ENCODE measurements around the gene DOC2B. TPM values are rescaled to one million over a fixed set of nuclear protein-coding genes. Genes with fewer than 3 reads are reported as not detected.

Gene DOC2B
- total RNA-seq = not detected

DNA sequence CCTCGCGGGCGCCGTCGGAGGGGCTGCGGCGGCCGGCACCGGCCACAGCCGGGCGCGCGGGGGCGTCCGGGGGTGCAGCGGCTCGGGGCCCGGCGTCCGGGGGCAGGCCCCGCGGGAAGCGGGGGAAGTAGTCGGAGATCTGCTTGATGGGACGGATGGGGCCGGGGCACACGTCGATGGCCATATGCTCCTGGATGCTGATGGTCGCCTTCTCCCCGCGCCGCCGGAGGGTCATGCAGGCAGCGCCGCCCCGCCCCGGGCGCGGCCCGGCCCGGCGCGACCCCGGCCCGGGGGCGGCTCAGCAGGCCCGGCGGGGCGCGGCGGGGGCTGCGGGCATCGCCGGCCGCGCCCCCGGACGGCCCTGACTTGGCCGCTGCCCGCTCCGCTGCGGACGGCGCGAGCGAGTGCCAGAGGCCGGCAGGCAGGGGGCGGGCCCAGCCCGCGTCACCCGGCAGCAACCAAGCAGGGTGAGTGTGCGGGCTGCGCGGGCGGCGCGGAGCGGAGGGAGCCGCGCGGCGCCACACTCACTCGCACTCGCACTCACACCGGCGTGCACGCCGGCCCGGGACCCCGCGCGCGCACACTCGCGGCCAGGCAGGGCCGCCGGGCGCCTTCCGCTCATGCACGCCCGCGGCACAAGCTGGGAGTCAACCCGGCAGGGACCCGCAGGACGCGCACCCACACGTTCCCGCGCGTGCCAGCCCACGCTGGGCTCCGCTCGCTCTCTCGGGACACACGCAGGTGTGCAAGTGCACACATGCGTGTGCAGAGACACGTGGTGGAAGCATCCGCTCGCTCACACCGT, at the start of gene DOC2B:
DOC2B (minus strand) TSS at position 406 of the 805 bp plus-strand sequence; CDS start at position 235, 171 bp downstream.
- DNase-seq (peak; percentile 9), ATAC-seq (peak; percentile 42)
- ChIA-PET POLR2A (no interaction called here), CTCF (no interaction called here)
- Mint-ChIP-seq H3K27ac (no peak within 1 kb of the TSS), H3K4me1 (ENCODE audit: low read depth) (peaks cover 3% of the 10 kb centered on the region), H3K4me3 (no peak within 1 kb of the TSS), H3K36me3 (ENCODE audit: low read depth) (no peaks in the 10 kb centered on the region), H3K27me3 (peaks cover 32% of the 10 kb centered on the region), H3K9me3 (no peaks in the 10 kb centered on the region)
- intact Hi-C loops (cut with micrococcal nuclease) = no loop called here
- TF ChIP-seq, protein P1, sequence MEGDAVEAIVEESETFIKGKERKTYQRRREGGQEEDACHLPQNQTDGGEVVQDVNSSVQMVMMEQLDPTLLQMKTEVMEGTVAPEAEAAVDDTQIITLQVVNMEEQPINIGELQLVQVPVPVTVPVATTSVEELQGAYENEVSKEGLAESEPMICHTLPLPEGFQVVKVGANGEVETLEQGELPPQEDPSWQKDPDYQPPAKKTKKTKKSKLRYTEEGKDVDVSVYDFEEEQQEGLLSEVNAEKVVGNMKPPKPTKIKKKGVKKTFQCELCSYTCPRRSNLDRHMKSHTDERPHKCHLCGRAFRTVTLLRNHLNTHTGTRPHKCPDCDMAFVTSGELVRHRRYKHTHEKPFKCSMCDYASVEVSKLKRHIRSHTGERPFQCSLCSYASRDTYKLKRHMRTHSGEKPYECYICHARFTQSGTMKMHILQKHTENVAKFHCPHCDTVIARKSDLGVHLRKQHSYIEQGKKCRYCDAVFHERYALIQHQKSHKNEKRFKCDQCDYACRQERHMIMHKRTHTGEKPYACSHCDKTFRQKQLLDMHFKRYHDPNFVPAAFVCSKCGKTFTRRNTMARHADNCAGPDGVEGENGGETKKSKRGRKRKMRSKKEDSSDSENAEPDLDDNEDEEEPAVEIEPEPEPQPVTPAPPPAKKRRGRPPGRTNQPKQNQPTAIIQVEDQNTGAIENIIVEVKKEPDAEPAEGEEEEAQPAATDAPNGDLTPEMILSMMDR (IDR thresholded peaks at IDR 0.05) = no peak

DNA sequence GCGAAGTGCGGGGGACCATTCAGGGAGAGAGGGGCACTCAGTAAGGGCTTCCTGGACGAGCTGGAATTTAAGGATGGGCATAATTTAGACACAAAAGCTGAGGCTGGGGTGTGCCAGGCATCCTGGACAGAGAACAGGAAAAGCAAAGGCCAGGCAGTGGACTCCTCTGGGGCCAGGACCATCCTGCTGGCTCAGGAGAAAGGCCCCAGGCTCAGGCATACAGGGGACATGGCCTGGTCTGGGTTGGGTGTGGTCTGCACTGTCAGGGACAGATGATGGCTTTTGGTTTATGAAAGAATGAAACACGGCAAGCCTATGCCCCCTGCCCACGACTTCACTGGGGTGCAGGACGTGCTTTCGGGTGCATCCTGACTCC, 48.9 kb upstream of the DOC2B start:
- TF ChIP-seq, protein P1 (IDR thresholded peaks at IDR 0.05) = no peak
- Mint-ChIP-seq H3K27me3 (peaks cover 6% of the 10 kb centered on the region), H3K4me1 (ENCODE audit: low read depth) (no peaks in the 10 kb centered on the region), H3K27ac (no peak overlapping the region), H3K36me3 (ENCODE audit: low read depth) (no peaks in the 10 kb centered on the region), H3K9me3 (no peaks in the 10 kb centered on the region), H3K4me3 (no peak overlapping the region)
- CTCF ChIA-PET = no interaction called here
- no peak for DNase-seq
- POLR2A ChIA-PET = no interaction called here
- intact Hi-C loops (cut with micrococcal nuclease) = no loop called here
- no peak for ATAC-seq

DNA sequence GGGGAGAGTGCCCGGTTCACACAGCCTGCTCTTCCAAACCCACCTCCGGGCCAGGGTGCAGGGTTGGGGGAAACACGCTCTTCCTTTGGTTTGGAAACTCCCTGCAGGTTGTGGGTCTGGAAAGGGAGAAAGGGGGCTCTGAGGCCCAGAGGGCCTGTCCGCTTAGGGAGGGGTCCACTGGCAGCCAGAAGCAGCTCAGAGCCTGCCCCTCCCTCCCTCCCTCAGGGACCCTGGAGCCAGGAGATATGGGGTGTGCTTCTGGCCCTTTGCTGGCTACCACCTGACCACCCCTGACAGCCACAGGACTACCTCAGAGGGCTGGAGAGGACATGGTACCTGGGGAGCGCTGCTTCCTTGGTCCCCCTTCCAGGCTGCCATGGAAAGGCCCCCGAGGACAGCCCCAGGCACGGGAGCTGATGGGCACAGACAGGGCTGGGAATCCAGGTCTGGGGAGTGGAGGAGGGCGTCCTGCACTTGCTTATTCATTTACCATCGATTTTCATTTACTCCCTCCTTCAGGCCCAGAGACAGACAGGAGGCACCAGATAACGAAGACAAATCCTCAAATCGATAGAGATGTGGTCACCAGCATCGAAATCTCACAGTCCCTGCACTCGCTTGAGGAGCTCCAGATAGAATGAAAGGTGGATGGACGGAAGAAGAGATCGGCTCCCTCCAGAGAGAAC, 48.4 kb upstream of the DOC2B start:
- Mint-ChIP-seq H3K9me3 (no peaks in the 10 kb centered on the region), H3K4me3 (no peak overlapping the region), H3K36me3 (ENCODE audit: low read depth) (no peaks in the 10 kb centered on the region), H3K27me3 (peaks cover 6% of the 10 kb centered on the region), H3K27ac (no peak overlapping the region), H3K4me1 (ENCODE audit: low read depth) (no peaks in the 10 kb centered on the region)
- intact Hi-C loops (cut with micrococcal nuclease) = no loop called here
- no peak for DNase-seq
- TF ChIP-seq, protein P1 (IDR thresholded peaks at IDR 0.05) = no peak
- ChIA-PET POLR2A (no interaction called here), CTCF (no interaction called here)
- ATAC-seq = no peak

DNA sequence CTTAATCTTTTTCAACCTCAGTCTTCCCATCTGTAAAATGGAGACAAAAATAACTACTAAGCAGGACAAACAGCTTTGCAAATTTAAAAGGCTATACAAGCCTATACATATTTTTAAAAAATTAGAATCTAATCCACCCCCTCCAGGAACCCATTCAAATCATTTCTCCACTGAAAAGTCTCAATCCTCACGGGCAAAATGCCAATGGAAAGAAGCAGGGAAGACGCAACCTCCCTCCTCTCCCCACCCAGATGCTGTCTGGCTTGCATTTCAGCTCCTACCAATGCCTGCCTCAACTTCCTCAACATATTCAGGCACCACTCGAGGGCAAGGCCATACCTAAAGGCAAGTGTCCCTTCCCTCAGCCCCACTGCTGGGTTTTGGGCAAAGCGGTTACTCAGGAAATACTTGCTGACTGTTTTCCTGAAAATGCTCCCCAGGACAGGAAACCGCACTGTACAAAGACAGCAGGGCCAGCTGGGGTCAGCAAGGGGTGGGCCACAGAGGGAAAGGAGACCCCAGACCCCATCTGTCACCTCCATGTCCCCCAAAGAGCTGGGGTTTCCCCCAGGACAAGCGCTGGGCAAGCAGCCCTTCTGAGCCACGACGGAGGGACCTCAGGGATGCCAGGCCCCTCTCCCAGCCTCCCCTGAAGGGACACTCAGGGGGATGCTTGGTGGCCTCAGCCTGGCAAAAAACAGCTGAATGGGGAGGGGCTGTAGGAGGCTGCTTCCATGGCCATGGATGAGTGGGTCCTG, 47.7 kb upstream of the DOC2B start:
- TF ChIP-seq, protein P1 (IDR thresholded peaks at IDR 0.05) = no peak

More for the DNA sequence above, 47.7 kb upstream of the DOC2B start:
- H3K27ac Mint-ChIP-seq = no peak overlapping the region
- ChIA-PET POLR2A (no interaction called here), CTCF (no interaction called here)
- no peaks in the 10 kb centered on the region for H3K27me3 Mint-ChIP-seq
- H3K36me3 Mint-ChIP-seq (ENCODE audit: low read depth) = no peaks in the 10 kb centered on the region
- no peak for ATAC-seq
- no peak overlapping the region for H3K4me3 Mint-ChIP-seq
- no peak for DNase-seq
- H3K4me1 Mint-ChIP-seq (ENCODE audit: low read depth) = no peaks in the 10 kb centered on the region
- H3K9me3 Mint-ChIP-seq = no peaks in the 10 kb centered on the region
- intact Hi-C loops (cut with micrococcal nuclease) = no loop called here
